Measurements from ENCODE around the gene ZSCAN32.

DNA sequence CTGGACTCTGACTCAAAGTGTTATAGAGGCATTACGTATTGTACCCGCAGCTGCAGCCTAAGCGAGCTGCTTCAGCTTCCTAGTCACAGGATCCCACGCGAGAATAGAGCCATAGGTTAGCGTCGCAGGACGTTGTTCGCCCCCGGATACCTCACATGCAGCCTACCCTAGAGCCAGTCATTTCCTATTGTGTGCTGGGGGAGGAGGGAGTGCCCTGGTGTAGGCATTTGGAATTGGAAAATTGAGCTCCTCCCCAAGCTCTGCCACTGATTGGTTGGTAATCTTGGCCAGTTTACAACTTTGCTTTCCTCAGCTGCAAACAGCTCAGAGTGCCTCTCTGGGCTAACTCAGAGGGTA, 43.2 kb upstream of the ZSCAN32 start:
- TF ChIP-seq EZH2phosphoT487 (conservative IDR thresholded peaks at IDR 0.05; ENCODE audit: low read length) = no peak
- TF ChIP-seq, protein P1, sequence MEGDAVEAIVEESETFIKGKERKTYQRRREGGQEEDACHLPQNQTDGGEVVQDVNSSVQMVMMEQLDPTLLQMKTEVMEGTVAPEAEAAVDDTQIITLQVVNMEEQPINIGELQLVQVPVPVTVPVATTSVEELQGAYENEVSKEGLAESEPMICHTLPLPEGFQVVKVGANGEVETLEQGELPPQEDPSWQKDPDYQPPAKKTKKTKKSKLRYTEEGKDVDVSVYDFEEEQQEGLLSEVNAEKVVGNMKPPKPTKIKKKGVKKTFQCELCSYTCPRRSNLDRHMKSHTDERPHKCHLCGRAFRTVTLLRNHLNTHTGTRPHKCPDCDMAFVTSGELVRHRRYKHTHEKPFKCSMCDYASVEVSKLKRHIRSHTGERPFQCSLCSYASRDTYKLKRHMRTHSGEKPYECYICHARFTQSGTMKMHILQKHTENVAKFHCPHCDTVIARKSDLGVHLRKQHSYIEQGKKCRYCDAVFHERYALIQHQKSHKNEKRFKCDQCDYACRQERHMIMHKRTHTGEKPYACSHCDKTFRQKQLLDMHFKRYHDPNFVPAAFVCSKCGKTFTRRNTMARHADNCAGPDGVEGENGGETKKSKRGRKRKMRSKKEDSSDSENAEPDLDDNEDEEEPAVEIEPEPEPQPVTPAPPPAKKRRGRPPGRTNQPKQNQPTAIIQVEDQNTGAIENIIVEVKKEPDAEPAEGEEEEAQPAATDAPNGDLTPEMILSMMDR (IDR thresholded peaks at IDR 0.05; ENCODE audit: insufficient read depth, low read length, poor library complexity, severe bottlenecking) = no peak

Measured in SU-DHL-6 (cell line).